ENCODE data around the gene FAM174B. TPM values are rescaled to one million over a fixed set of nuclear protein-coding genes. Genes with fewer than 3 reads are reported as not detected.

The FAM174B gene
- total and polyA plus RNA-seq, 2 donors (not counting 1 experiment from before 2014, with no cell fraction given) = 0.03 to 1.9 TPM

DNA sequence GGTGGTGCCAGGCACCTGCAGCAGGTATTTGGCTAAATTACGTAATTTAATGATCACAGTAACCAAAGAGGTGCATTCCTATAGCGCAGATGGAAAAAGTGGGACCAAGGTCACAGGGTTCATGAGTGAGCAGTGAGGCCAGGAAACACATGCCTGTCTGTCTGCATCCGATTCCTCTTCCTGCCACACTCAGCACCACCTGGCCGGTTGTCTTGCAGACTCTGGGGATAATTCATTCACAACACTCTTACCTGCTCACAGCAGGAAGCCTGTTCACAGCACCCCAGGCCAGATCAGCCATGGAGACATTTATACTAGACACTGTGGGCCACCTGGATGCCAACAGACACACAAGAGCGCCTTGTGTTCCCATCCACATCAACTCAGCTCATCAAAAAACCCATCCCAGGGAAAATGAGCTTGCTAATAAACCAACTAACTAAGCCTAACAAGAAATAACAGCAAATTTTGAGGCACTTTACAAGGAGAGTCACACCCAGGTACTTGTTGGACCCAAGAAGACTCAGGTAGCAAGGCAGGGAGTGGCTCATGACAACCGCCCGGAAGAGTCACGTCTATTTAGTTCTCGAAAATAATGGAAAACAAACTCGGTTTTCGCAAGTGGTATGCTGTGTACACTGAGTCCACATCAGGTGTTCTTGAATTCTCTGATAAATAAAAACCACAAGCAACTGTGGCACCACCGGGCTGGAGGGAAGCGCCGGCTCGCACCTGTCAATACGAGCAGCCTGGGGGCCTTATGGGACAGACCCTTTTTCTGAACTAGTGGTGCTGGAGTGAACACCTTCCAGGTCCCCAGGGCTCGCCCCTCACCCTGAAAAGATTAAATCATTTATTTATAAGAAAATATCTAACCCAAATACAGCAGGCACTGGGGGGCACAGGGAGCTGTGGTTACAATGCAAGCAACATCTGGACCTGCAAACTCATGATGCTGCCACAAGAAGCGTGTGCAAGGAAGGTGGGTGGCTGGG lies 40.5 kb downstream of the FAM174B start:
- intact Hi-C loops (cut with micrococcal nuclease) = no loop called here
- ATAC-seq (ENCODE audit: low read depth) (no peak), DNase-seq (no peak)
- POLR2A ChIA-PET = no interaction called here
- no peaks in the 10 kb centered on the region for H3K27me3 ChIP-seq (replicated peaks in 1 of 4; ENCODE audit: control extremely low read depth in 1 of 4, control insufficient read depth in 3 of 4, insufficient read depth in 4 of 4, low read length in 3 of 4)
- H3K9me3 Mint-ChIP-seq (ENCODE audit: insufficient read depth) = no peaks in the 10 kb centered on the region
- WGBS (ENCODE audit: insufficient coverage) = 70% methylated on average over 17 of the region's 18 CpGs
- no peak overlapping the region for H3K4me2 ChIP-seq (replicated peaks; ENCODE audit: low read depth, low read length, poor library complexity, severe bottlenecking)
- no peaks in the 10 kb centered on the region for H3K4me1 Mint-ChIP-seq
- H3K27ac Mint-ChIP-seq = no peak overlapping the region
- no peak overlapping the region for H3K4me3 Mint-ChIP-seq
- no peak overlapping the region for H3K27ac ChIP-seq (ENCODE audit: low read length in 2 of 2)
- no peak overlapping the region for H2AFZ ChIP-seq (ENCODE audit: insufficient read depth, low read depth, low read length, poor library complexity, severe bottlenecking)
- no peaks in the 10 kb centered on the region for H4K20me1 ChIP-seq (ENCODE audit: control insufficient read depth, insufficient read depth, low read length, poor library complexity, severe bottlenecking)
- H3K9ac ChIP-seq (ENCODE audit: low read length) = no peak overlapping the region
- CTCF ChIA-PET = no interaction called here
- no peaks in the 10 kb centered on the region for H3K79me2 ChIP-seq (ENCODE audit: control insufficient read depth, insufficient read depth, low read length)
- no peaks in the 10 kb centered on the region for H3K27me3 Mint-ChIP-seq
- TF ChIP-seq, protein P1, sequence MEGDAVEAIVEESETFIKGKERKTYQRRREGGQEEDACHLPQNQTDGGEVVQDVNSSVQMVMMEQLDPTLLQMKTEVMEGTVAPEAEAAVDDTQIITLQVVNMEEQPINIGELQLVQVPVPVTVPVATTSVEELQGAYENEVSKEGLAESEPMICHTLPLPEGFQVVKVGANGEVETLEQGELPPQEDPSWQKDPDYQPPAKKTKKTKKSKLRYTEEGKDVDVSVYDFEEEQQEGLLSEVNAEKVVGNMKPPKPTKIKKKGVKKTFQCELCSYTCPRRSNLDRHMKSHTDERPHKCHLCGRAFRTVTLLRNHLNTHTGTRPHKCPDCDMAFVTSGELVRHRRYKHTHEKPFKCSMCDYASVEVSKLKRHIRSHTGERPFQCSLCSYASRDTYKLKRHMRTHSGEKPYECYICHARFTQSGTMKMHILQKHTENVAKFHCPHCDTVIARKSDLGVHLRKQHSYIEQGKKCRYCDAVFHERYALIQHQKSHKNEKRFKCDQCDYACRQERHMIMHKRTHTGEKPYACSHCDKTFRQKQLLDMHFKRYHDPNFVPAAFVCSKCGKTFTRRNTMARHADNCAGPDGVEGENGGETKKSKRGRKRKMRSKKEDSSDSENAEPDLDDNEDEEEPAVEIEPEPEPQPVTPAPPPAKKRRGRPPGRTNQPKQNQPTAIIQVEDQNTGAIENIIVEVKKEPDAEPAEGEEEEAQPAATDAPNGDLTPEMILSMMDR (IDR thresholded peaks at IDR 0.05) = no peak
- no peak for TF ChIP-seq EZH2 (IDR thresholded peaks at IDR 0.05; ENCODE audit: borderline replicate concordance, insufficient read depth, low read depth, low read length, poor library complexity, severe bottlenecking)
- H3K4me1 ChIP-seq (ENCODE audit: control insufficient read depth in 2 of 2, insufficient read depth in 2 of 2, low read length in 2 of 2) = no peaks in the 10 kb centered on the region
- H3K9me3 ChIP-seq (ENCODE audit: control extremely low read depth in 1 of 3, control insufficient read depth in 2 of 3, insufficient read depth in 1 of 3, low read length in 2 of 3) = no peaks in the 10 kb centered on the region
- H3K36me3 ChIP-seq (replicated peaks in 1 of 2; ENCODE audit: control extremely low read depth in 1 of 2, control insufficient read depth in 1 of 2, extremely low read depth in 1 of 2, insufficient read depth in 2 of 2, low read length in 1 of 2) = no peaks in the 10 kb centered on the region
- H3K4me3 ChIP-seq (ENCODE audit: control extremely low read depth in 1 of 5, extremely low read depth in 1 of 5, insufficient read depth in 1 of 5, low read depth in 2 of 5, low read length in 4 of 5) = no peak overlapping the region

GRCh38 chr15:92614301-92614700 lies 41.3 kb downstream of the FAM174B start:
- intact Hi-C loops (cut with micrococcal nuclease) = no loop called here
- 58% methylated on average over 4 of the region's 4 CpGs for WGBS (ENCODE audit: insufficient coverage)
- ATAC-seq (ENCODE audit: low read depth) = no peak

More at GRCh38 chr15:92614301-92614700, 41.3 kb downstream of the FAM174B start:
- Histone ChIP-seq H3K36me3 (replicated peaks in 1 of 2; ENCODE audit: control extremely low read depth in 1 of 2, control insufficient read depth in 1 of 2, extremely low read depth in 1 of 2, insufficient read depth in 2 of 2, low read length in 1 of 2) (no peaks in the 10 kb centered on the region), H3K9me3 (ENCODE audit: control extremely low read depth in 1 of 3, control insufficient read depth in 2 of 3, insufficient read depth in 1 of 3, low read length in 2 of 3) (no peaks in the 10 kb centered on the region), H3K4me2 (replicated peaks; ENCODE audit: low read depth, low read length, poor library complexity, severe bottlenecking) (no peak overlapping the region), H3K4me1 (ENCODE audit: control insufficient read depth in 2 of 2, insufficient read depth in 2 of 2, low read length in 2 of 2) (no peaks in the 10 kb centered on the region), H3K27ac (ENCODE audit: low read length in 2 of 2) (no peak overlapping the region), H3K9ac (ENCODE audit: low read length) (no peak overlapping the region), H2AFZ (ENCODE audit: insufficient read depth, low read depth, low read length, poor library complexity, severe bottlenecking) (no peak overlapping the region), H3K4me3 (ENCODE audit: control extremely low read depth in 1 of 5, extremely low read depth in 1 of 5, insufficient read depth in 1 of 5, low read depth in 2 of 5, low read length in 4 of 5) (no peak overlapping the region), H4K20me1 (ENCODE audit: control insufficient read depth, insufficient read depth, low read length, poor library complexity, severe bottlenecking) (no peaks in the 10 kb centered on the region), H3K27me3 (replicated peaks in 1 of 4; ENCODE audit: control extremely low read depth in 1 of 4, control insufficient read depth in 3 of 4, insufficient read depth in 4 of 4, low read length in 3 of 4) (no peaks in the 10 kb centered on the region), H3K79me2 (ENCODE audit: control insufficient read depth, insufficient read depth, low read length) (no peaks in the 10 kb centered on the region)
- no peak for TF ChIP-seq EZH2 (IDR thresholded peaks at IDR 0.05; ENCODE audit: borderline replicate concordance, insufficient read depth, low read depth, low read length, poor library complexity, severe bottlenecking)
- TF ChIP-seq, protein P1 (IDR thresholded peaks at IDR 0.05) = no peak
- Mint-ChIP-seq H3K27ac (no peak overlapping the region), H3K4me3 (no peak overlapping the region), H3K4me1 (no peaks in the 10 kb centered on the region), H3K27me3 (no peaks in the 10 kb centered on the region), H3K9me3 (ENCODE audit: insufficient read depth) (no peaks in the 10 kb centered on the region)
- POLR2A ChIA-PET = no interaction called here
- CTCF ChIA-PET = no interaction called here
- no peak for DNase-seq
